NCI-H82 treated with DMSO at 0.1 percent for 48 hours (cell line): Measurements from ENCODE around the gene EVC2.
"Not testable (repeated sequence)": the region's sequence is repeated elsewhere in the genome, so short reads cannot be mapped to it uniquely, and the experiment has no call there.

Experiments
- DNase-seq: peaks from one replicate; lab custom pipeline; 2025; ENCODE audit not compliant: unreplicated experiment; lab: John Stamatoyannopoulos, UW

EVC2 gene

GRCh38 chr4:5629542-5629941, 78.8 kb downstream of the EVC2 start:
- DNase-seq, result no peak

- no peak for DNase-seq
These were observed 81.4 kb downstream of the EVC2 start for GRCh38 chr4:5626913-5627312.

GRCh38 chr4:5622596-5622995, 85.8 kb downstream of the EVC2 start:
- no peak for DNase-seq

GRCh38 chr4:5619913-5620625, 88.3 kb downstream of the EVC2 start:
- DNase-seq, result no peak

GRCh38 chr4:5618051-5618960, 90.1 kb downstream of the EVC2 start:
- no peak for DNase-seq

- DNase-seq, result no peak
These were observed 91.9 kb downstream of the EVC2 start for GRCh38 chr4:5616331-5616950.

- DNase-seq, result no peak
These were observed 92.8 kb downstream of the EVC2 start for GRCh38 chr4:5615496-5616075.

GRCh38 chr4:5611750-5612149, 96.6 kb downstream of the EVC2 start:
- DNase-seq, result no peak

GRCh38 chr4:5609306-5610007, 98.9 kb downstream of the EVC2 start:
- DNase-seq, result no peak

- DNase-seq, result not testable (repeated sequence)
These were observed 114.5 kb downstream of the EVC2 start for GRCh38 chr4:5593828-5594227.

GRCh38 chr4:5592272-5592671, 116.1 kb downstream of the EVC2 start:
- DNase-seq, result no peak

GRCh38 chr4:5589495-5589894, 118.9 kb downstream of the EVC2 start:
- DNase-seq, result no peak

GRCh38 chr4:5588046-5588445, 120.3 kb downstream of the EVC2 start:
- DNase-seq, result no peak

- no peak for DNase-seq
These were observed 132.4 kb downstream of the EVC2 start for GRCh38 chr4:5575941-5576340.

- DNase-seq, result no peak
These were observed 134.0 kb downstream of the EVC2 start for GRCh38 chr4:5574386-5574785.

- DNase-seq, result no peak
These were observed 134.4 kb downstream of the EVC2 start for GRCh38 chr4:5573965-5574364.

- DNase-seq, result no peak
These were observed 135.6 kb downstream of the EVC2 start for GRCh38 chr4:5572751-5573150.

- no peak for DNase-seq
These were observed 136.2 kb downstream of the EVC2 start for GRCh38 chr4:5572114-5572513.

GRCh38 chr4:5571646-5572045, 136.7 kb downstream of the EVC2 start:
- DNase-seq, result no peak

GRCh38 chr4:5569451-5569850, 138.9 kb downstream of the EVC2 start:
- DNase-seq, result no peak

GRCh38 chr4:5568931-5569330, 139.4 kb downstream of the EVC2 start:
- no peak for DNase-seq
